ENCODE results near the gene SRRM1.
"Not testable (repeated sequence)": the region's sequence is repeated elsewhere in the genome, so short reads cannot be mapped to it uniquely, and the experiment has no call there.

SRRM1 gene

GRCh38 chr1:24722073-24723035, 79.3 kb downstream of the SRRM1 start:
- DNase-seq = not testable (repeated sequence)
